Measurements from ENCODE around the gene SNTB2.

SNTB2 gene

GRCh38 chr16:69301187-69301586 is 114.2 kb downstream of the SNTB2 start:
- Histone ChIP-seq H3K9me3 (ENCODE audit: severe bottlenecking) (no peaks in the 10 kb centered on the region), H3K27ac (no peak overlapping the region), H3K4me3 (ENCODE audit: low read depth, low read length) (no peak overlapping the region), H3K36me3 (peaks cover 18% of the 10 kb centered on the region), H3K27me3 (ENCODE audit: insufficient read depth, low read depth, severe bottlenecking) (no peaks in the 10 kb centered on the region)
- no peak for DNase-seq
- TF ChIP-seq CTCF (IDR thresholded peaks at IDR 0.05; ENCODE audit: low read depth, low read length) = no peak

GRCh38 chr16:69301861-69302260 is 114.9 kb downstream of the SNTB2 start:
- peaks cover 18% of the 10 kb centered on the region for H3K36me3 ChIP-seq
- no peak for DNase-seq
- H3K27ac ChIP-seq = no peak overlapping the region
- no peaks in the 10 kb centered on the region for H3K9me3 ChIP-seq (ENCODE audit: severe bottlenecking)
- H3K4me3 ChIP-seq (ENCODE audit: low read depth, low read length) = no peak overlapping the region
- TF ChIP-seq CTCF (IDR thresholded peaks at IDR 0.05; ENCODE audit: low read depth, low read length) = no peak
- no peaks in the 10 kb centered on the region for H3K27me3 ChIP-seq (ENCODE audit: insufficient read depth, low read depth, severe bottlenecking)

- TF ChIP-seq CTCF (IDR thresholded peaks at IDR 0.05; ENCODE audit: low read depth, low read length) = no peak
- Histone ChIP-seq H3K27me3 (ENCODE audit: insufficient read depth, low read depth, severe bottlenecking) (no peaks in the 10 kb centered on the region), H3K27ac (no peak overlapping the region), H3K9me3 (ENCODE audit: severe bottlenecking) (no peaks in the 10 kb centered on the region), H3K4me3 (ENCODE audit: low read depth, low read length) (no peak overlapping the region), H3K36me3 (peaks cover 18% of the 10 kb centered on the region)
- no peak for DNase-seq
Observed at GRCh38 chr16:69302301-69302700, 115.3 kb downstream of the SNTB2 start.

- no peak overlapping the region for H3K4me3 ChIP-seq (ENCODE audit: low read depth, low read length)
- DNase-seq = no peak
- TF ChIP-seq CTCF (IDR thresholded peaks at IDR 0.05; ENCODE audit: low read depth, low read length) = no peak
- no peaks in the 10 kb centered on the region for H3K9me3 ChIP-seq (ENCODE audit: severe bottlenecking)
- H3K36me3 ChIP-seq = peaks cover 4% of the 10 kb centered on the region
- no peak overlapping the region for H3K27ac ChIP-seq
- H3K27me3 ChIP-seq (ENCODE audit: insufficient read depth, low read depth, severe bottlenecking) = no peaks in the 10 kb centered on the region
Observed at GRCh38 chr16:69306031-69306430, 119.1 kb downstream of the SNTB2 start.

- DNase-seq = no peak
- Histone ChIP-seq H3K9me3 (ENCODE audit: severe bottlenecking) (no peaks in the 10 kb centered on the region), H3K27ac (no peak overlapping the region), H3K27me3 (ENCODE audit: insufficient read depth, low read depth, severe bottlenecking) (no peaks in the 10 kb centered on the region), H3K4me3 (ENCODE audit: low read depth, low read length) (no peak overlapping the region), H3K36me3 (no peaks in the 10 kb centered on the region; the same call in none of the 2 replicates)
- TF ChIP-seq CTCF (IDR thresholded peaks at IDR 0.05; ENCODE audit: low read depth, low read length) = no peak
Observed at GRCh38 chr16:69307091-69307490, 120.1 kb downstream of the SNTB2 start.

GRCh38 chr16:69307856-69308255 is 120.9 kb downstream of the SNTB2 start:
- peaks cover 3% of the 10 kb centered on the region for H3K36me3 ChIP-seq
- H3K27me3 ChIP-seq (ENCODE audit: insufficient read depth, low read depth, severe bottlenecking) = no peaks in the 10 kb centered on the region
- no peak overlapping the region for H3K4me3 ChIP-seq (ENCODE audit: low read depth, low read length)
- no peak for DNase-seq
- H3K27ac ChIP-seq = no peak overlapping the region
- no peak for TF ChIP-seq CTCF (IDR thresholded peaks at IDR 0.05; ENCODE audit: low read depth, low read length)
- H3K9me3 ChIP-seq (ENCODE audit: severe bottlenecking) = no peaks in the 10 kb centered on the region
